Measurements from ENCODE around the gene BCO1. TPM values are rescaled to one million over a fixed set of nuclear protein-coding genes. Genes with fewer than 3 reads are reported as not detected.

Gene BCO1
- total RNA-seq, 1 donor from 2014 or later, result not detected

DNA sequence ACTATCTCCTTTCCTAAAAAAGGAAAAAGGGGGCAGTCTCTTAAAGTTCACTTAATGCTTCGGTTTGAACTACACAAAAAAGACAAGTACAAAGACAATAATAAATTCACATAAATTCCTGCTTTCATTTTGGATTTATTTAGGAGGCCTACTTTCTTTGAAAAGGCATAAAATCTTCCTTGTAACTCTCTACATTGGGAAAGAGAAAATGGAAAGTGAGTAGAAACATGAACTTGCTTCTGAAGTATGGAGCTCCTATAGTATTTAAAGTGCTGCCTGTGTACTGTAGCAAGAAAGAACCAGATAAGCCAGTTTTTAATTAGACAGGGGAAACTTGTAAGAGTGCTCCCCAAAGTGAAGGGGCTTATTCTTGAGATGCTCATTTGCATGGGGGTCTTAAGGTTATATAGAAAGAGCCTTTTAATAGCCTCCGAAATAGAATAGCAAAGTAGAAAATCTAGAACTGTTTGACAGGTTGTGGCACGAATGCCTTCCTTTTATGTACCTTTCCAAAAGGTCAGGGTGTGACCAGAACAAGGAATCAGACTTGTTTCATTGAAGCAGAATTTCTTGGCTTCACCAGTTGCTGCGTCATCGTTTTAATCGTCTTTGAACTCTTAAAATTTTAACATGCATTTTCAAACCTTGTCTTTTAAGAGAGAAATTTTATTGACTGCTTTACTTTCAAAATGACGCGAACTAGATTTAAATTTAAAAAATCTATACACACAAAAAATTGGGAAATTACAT, 89.1 kb downstream of the BCO1 start:
- H3K36me3 Mint-ChIP-seq (ENCODE audit: low read depth, unreplicated experiment), result peaks cover 7% of the 10 kb centered on the region
- peaks cover 4% of the 10 kb centered on the region for H3K27me3 Mint-ChIP-seq (ENCODE audit: unreplicated experiment)
- H3K4me3 Mint-ChIP-seq (ENCODE audit: unreplicated experiment), result no peak overlapping the region
- H3K27ac Mint-ChIP-seq (ENCODE audit: unreplicated experiment), result no peak overlapping the region
- TF ChIP-seq, protein P1, sequence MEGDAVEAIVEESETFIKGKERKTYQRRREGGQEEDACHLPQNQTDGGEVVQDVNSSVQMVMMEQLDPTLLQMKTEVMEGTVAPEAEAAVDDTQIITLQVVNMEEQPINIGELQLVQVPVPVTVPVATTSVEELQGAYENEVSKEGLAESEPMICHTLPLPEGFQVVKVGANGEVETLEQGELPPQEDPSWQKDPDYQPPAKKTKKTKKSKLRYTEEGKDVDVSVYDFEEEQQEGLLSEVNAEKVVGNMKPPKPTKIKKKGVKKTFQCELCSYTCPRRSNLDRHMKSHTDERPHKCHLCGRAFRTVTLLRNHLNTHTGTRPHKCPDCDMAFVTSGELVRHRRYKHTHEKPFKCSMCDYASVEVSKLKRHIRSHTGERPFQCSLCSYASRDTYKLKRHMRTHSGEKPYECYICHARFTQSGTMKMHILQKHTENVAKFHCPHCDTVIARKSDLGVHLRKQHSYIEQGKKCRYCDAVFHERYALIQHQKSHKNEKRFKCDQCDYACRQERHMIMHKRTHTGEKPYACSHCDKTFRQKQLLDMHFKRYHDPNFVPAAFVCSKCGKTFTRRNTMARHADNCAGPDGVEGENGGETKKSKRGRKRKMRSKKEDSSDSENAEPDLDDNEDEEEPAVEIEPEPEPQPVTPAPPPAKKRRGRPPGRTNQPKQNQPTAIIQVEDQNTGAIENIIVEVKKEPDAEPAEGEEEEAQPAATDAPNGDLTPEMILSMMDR (IDR thresholded peaks at IDR 0.05; ENCODE audit: unreplicated experiment), result no peak
- H3K9me3 Mint-ChIP-seq (ENCODE audit: unreplicated experiment), result no peaks in the 10 kb centered on the region
- DNase-seq (ENCODE audit: low spot score), result no peak
- H3K4me1 Mint-ChIP-seq (ENCODE audit: unreplicated experiment), result no peaks in the 10 kb centered on the region

DNA sequence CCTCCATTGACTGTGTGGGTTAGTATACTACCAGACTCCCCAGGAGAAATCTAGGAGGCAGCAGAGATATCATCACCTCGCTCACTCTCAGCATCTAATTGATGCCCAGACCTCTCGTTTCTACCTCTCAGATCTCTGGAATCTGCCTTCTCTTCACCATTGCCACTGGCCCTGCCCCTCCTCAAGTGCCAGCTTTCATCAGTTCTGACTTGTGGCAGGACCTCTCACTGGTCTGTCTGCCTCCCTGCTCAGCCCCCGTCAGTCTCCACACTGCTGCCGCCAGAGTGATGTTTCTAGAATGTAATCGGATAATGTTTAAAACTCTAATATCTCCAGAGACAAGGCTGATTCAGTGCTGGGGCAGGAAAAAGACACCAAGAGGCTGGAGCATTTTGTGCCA, 91.5 kb downstream of the BCO1 start:
- Mint-ChIP-seq H3K36me3 (ENCODE audit: low read depth, unreplicated experiment) (no peaks in the 10 kb centered on the region), H3K4me1 (ENCODE audit: unreplicated experiment) (no peaks in the 10 kb centered on the region), H3K4me3 (ENCODE audit: unreplicated experiment) (no peak overlapping the region), H3K9me3 (ENCODE audit: unreplicated experiment) (no peaks in the 10 kb centered on the region), H3K27me3 (ENCODE audit: unreplicated experiment) (peaks cover 4% of the 10 kb centered on the region), H3K27ac (ENCODE audit: unreplicated experiment) (no peak overlapping the region)
- DNase-seq (ENCODE audit: low spot score), result no peak
- TF ChIP-seq, protein P1 (IDR thresholded peaks at IDR 0.05; ENCODE audit: unreplicated experiment), result no peak

DNA sequence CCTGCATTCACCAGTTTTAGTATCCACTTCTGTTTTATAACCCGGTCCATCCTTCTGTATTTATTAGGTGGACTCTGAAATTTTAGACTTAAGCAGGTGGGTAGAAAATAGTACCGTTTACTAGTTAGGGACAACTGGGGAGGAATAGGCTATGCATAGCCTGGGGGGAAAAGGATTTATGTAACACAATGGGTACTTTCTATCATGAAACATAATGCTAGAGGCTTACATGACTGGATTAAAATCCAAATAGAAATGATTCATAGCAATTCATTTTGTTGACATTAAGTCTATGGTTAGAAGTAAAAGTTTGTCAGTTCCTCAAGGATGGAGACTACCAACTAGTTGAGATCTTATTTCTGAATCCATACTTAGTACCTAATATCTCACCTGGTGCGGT, 94.9 kb downstream of the BCO1 start:
- Mint-ChIP-seq H3K4me1 (ENCODE audit: unreplicated experiment) (peaks cover 2% of the 10 kb centered on the region), H3K27ac (ENCODE audit: unreplicated experiment) (no peak overlapping the region), H3K36me3 (ENCODE audit: low read depth, unreplicated experiment) (peaks cover 3% of the 10 kb centered on the region), H3K4me3 (ENCODE audit: unreplicated experiment) (no peak overlapping the region), H3K27me3 (ENCODE audit: unreplicated experiment) (peaks cover 4% of the 10 kb centered on the region), H3K9me3 (ENCODE audit: unreplicated experiment) (no peaks in the 10 kb centered on the region)
- TF ChIP-seq, protein P1 (IDR thresholded peaks at IDR 0.05; ENCODE audit: unreplicated experiment), result no peak
- DNase-seq (ENCODE audit: low spot score), result no peak

DNA sequence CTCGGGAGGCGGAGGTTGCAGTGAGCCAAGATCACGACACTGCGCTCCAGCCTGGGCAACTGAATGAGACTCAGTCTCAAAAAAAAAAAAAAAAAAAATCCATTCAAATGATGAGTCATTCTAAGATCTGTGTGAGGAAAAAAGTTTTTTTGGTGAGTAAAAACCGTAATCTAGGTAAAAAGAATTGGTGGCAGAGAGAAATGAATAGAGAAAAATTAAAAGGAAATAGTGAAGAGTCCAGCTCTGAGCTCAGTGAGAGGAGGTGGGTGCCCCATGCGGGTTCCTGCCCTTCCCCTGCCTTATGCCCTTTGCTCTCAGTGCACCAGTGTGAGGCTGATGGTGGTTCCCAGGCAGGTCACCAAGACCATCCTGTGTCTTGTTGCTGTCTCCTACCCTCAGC, 97.2 kb downstream of the BCO1 start:
- Mint-ChIP-seq H3K27ac (ENCODE audit: unreplicated experiment) (no peak overlapping the region), H3K4me3 (ENCODE audit: unreplicated experiment) (no peak overlapping the region), H3K4me1 (ENCODE audit: unreplicated experiment) (peaks cover 20% of the 10 kb centered on the region), H3K9me3 (ENCODE audit: unreplicated experiment) (peaks cover under 1% of the 10 kb centered on the region), H3K36me3 (ENCODE audit: low read depth, unreplicated experiment) (peaks cover 4% of the 10 kb centered on the region), H3K27me3 (ENCODE audit: unreplicated experiment) (peaks cover 10% of the 10 kb centered on the region)
- TF ChIP-seq, protein P1 (IDR thresholded peaks at IDR 0.05; ENCODE audit: unreplicated experiment), result no peak
- no peak for DNase-seq (ENCODE audit: low spot score)

DNA sequence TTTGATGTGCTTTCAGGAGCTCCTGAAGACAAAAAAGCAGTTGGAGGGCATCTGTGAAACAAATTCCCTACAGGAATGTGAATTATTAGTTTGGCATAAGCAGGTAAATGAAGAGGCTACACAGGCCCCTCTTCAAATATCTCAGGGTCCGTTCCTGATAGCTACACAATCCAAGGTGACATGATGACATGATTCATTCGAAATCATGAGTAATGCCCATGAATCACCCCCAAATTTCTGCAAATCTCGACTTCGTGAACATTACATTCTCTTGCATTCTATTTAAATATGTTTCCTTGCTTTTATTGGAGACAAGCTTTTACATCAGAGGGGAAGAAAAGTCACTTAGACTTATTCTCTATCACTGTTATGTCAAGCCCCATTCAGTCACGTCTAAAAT, 98.6 kb downstream of the BCO1 start:
- Mint-ChIP-seq H3K4me1 (ENCODE audit: unreplicated experiment) (peaks cover 20% of the 10 kb centered on the region), H3K9me3 (ENCODE audit: unreplicated experiment) (peaks cover 4% of the 10 kb centered on the region), H3K27me3 (ENCODE audit: unreplicated experiment) (peaks cover 6% of the 10 kb centered on the region), H3K36me3 (ENCODE audit: low read depth, unreplicated experiment) (peaks cover 9% of the 10 kb centered on the region), H3K4me3 (ENCODE audit: unreplicated experiment) (no peak overlapping the region), H3K27ac (ENCODE audit: unreplicated experiment) (no peak overlapping the region)
- TF ChIP-seq, protein P1 (IDR thresholded peaks at IDR 0.05; ENCODE audit: unreplicated experiment), result no peak
- no peak for DNase-seq (ENCODE audit: low spot score)

All from endothelial cell (in vitro differentiated cells).